Measurements from ENCODE around the gene DRD2.

Gene DRD2

GRCh38 chr11:113481672-113482071, 6.5 kb upstream of the DRD2 start:
- DNase-seq, result no peak

DNA sequence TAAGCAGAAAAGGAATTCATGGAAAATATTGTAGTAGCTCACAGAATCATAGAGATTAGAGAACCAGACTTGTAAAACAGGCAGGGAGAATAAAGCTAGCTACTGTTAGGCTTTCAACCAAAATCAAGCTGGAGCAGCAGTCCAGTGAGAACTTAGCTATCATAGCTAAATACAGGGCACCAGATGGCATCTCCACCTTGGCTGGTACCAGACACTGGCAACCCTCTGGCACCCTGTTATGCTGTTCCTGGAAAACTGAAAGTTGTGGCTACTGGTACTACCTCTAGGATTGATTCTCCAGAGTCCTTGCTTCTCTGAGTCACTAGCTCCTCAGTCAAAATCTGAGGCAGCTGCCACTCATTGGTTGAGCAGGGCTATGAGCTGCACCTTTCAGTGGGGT, 6.0 kb upstream of the DRD2 start:
- DNase-seq, result no peak

DNA sequence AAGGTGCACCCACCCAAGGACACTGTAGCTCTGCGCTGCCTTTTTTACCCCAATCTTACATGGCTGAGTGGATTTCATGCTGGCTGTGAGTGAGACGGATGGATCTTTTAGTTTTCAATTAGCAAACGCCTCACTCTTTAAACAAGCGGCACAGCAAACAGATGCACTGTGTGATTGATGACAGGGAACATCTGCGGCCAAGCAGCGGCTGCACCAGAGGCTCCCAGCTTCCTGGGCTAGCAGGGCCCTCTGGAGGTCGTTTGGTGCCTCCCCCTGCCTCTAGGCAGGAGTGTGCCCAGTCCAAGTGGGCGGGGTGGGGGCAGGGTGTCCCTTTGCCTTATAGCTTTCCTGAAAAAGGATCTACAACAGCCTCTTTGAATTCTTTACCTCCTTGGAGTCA, 2.1 kb upstream of the DRD2 start:
- DNase-seq, result no peak

GRCh38 chr11:113476553-113476952, 1.4 kb upstream of the DRD2 start:
- no peak for DNase-seq

GRCh38 chr11:113474362-113475159, 637 bp downstream of the DRD2 start:
- no peak for DNase-seq

DNA sequence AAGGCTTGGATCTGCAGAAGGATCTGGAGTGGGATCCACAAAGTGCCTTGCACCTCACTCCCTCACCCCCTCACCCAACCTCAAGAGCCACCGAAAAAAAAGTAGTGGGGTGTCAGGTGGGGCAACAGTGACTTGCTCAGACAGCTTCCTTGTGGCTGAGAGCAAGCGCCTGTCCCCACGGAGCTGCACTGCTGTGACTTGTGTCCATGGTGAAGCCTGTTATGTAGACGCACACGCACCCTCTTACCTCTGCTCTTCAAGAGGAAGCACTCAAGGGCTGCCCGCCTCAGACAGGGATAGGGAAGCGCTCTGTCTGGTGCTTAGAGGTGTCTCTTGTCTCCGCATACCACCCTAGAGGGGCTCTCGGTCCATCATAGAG, 1.2 kb downstream of the DRD2 start:
- DNase-seq, result no peak

- no peak for DNase-seq
Measured at GRCh38 chr11:113472471-113472870, 2.7 kb downstream of the DRD2 start.

DNA sequence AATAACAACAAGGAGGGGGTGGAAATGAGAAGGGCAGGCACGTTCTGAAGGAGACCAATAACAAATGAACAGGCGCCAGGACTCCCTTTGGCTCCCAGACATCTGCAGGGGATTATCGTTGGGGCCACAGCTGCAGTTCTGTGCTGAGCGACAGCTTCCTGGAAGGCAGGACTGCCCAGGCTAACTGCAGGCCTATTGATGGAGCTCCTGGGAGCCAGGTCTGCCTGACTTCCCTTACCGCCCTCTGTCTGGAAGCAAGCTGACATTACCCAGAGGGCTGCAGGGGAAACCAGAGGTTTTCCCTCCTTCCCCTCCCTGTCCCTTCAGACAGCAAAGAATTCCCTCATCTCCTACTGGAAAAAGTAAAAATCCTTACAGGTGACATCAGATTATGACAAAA, 5.0 kb downstream of the DRD2 start:
- no peak for DNase-seq

- DNase-seq, result no peak
Measured at GRCh38 chr11:113468726-113469345, 6.4 kb downstream of the DRD2 start.

- DNase-seq, result no peak
Measured at GRCh38 chr11:113467545-113467944, 7.7 kb downstream of the DRD2 start.

DNA sequence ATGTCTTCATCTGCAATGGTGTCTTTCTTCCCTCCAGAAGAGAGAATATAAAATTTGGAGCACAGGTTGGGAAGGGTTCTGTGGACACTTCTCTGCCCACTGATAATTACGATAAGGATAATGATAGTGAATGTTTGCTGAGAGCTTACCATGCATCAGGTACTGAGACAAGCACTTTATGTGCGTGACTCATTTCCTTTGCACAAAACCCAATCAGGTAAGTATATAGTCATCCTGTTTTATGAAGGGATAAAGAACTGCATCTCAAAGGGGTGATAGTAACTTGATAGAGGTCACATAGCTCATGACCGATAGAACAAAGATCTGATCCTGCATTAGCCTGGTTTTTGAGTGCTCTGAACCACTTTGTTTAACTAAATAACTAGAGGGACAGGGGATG, 9.4 kb downstream of the DRD2 start:
- DNase-seq, result no peak

DNA sequence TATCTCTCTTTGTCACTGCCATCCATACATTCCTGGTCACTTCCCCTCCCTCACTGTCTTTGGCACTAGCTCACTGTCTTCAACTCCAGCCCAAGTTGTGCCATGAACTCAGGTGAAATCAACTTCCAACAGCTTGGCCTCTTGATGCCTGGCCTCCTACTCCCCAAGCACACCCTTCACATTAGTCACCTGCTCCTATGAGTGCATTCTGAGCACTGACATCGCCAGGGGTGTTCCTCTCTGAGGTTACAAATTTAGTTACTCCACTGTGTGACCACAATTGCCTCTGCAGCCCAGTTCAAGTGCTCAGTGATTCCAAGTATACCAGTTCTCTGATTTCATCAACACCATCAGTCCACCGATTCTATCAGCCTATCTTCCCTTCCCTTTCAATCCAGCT, 10.8 kb downstream of the DRD2 start:
- no peak for DNase-seq

GRCh38 chr11:113462830-113463229, 12.4 kb downstream of the DRD2 start:
- DNase-seq, result no peak

DNA sequence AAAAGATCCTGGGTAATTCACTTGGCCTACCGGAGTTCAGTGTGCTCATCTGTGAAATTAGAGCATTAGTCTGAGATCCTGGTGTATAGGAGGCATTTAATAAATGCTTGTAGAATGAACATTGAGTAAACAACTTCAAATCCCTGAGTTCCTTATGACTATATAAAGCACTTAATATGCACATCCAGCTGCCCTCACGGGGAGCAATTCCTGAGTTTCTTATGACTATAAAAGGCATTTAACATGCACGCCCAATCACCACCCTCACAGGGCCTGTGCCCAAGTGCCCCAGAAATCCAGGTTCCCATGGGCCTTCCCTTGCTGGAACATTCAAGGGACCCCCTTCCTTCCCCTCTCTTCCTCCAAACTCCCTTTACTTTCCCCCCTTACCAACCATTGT, 13.6 kb downstream of the DRD2 start:
- DNase-seq, result no peak

DNA sequence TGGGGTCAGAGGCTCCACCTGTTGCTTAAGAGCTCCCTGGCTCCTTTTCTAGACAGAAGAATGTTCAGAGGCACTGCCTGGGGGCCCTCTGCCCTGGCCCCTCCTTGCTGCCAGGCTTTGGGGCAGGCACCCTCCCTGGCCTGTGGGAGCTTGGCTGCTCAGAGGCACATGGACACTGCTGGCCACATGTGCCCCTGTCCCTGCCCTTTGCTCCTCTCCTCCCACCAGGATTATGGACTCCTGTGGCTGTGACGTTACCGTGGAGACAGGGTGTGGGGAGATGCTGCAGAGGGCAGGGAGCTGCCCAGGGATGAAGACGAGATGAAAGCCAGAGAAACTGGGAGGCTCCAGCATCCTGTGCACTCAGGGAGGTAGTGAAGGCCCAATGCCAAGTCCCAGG, 14.7 kb downstream of the DRD2 start:
- no peak for DNase-seq

DNA sequence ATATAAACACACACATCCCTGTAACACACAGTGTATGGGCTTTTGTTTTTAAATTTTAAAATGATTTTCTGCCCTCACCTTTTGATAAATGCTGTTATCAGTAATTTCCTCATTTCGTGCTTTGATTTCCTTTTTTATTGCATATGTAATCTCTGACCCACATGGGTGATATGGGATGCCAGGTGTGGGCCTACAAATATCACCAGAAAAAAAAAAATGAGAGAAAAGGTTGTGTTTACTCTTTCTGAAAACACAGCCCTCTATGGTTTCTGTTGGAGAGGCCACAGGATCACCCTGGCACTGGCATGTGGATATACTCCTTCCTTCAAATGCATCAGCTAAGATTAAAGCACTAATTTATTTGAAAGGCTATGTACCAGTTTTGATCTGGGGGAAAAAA, 17.0 kb downstream of the DRD2 start:
- DNase-seq, result no peak

- DNase-seq, result no peak
Measured at GRCh38 chr11:113457784-113458183, 17.4 kb downstream of the DRD2 start.

DNA sequence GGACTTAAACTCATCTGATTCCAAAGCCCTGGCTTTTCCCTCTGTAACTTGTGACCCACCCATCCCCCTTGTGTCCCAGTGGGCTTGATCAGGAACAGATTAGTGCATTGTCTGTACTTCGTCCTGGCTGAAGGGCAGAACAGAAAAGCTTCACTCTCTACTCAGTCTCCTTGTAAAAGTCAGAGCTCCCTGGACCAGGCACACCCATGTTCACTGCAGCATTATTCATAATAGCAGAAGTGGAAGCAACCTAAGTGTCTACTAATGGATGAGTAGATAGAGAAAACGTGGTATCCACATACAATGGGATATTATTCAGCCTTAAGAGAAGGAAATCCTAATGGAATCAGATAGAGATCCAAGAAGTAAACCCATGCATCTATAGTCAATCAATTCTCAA, 20.7 kb downstream of the DRD2 start:
- DNase-seq, result no peak

GRCh38 chr11:113449743-113450142, 25.5 kb downstream of the DRD2 start:
- DNase-seq, result no peak

GRCh38 chr11:113448316-113448677, 26.9 kb downstream of the DRD2 start:
- no peak for DNase-seq

GRCh38 chr11:113447621-113448315, 27.4 kb downstream of the DRD2 start:
- no peak for DNase-seq

- no peak for DNase-seq
Measured at GRCh38 chr11:113446938-113447337, 28.3 kb downstream of the DRD2 start.

- DNase-seq, result no peak
Measured at GRCh38 chr11:113446112-113446511, 29.1 kb downstream of the DRD2 start.

DNA sequence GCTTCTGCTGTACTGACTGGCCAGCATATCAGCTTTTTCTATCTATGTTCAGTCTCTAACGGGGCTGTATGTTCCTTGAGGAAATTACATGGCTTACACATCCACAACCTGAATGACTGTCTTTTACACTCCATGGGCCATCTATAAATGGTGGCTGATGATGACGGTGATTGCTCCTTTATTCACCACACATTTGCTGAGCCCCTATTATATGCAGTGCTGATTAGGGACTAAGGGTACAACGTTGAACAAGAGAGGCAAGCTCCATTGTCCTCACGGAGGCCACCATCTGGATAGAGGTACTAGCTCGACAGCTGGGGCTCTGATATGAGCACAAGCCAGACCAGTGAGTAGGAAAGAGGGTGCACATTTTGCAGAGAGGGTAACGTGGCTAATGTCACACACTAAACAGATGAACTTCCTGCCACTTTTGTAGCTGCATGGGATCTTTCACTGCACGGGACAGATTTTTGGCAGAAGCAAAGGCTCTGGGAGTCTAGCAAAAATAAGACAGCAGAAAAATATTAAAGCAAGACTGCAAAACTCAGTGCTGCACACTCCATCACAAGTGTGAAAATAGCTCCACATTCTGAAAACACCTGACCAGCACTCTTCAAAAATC, 30.6 kb downstream of the DRD2 start:
- no peak for DNase-seq

Measured in NCI-H2107 (cell line).